Mesangial cell (primary cell): ENCODE results near the gene KIAA0319L. TPM values are rescaled to one million over a fixed set of nuclear protein-coding genes. Genes with fewer than 3 reads are reported as not detected.

Experiments
- total RNA-seq: library from RNA; depleted of rRNA; stranded (reverse); fragments of >200 nt; gene quantifications from 2 replicates; pipeline ENCODE4 v1.2.3, GENCODE V29; 2015

KIAA0319L gene
- total RNA-seq = 33.7 and 64.9 TPM in 2 replicates

DNA sequence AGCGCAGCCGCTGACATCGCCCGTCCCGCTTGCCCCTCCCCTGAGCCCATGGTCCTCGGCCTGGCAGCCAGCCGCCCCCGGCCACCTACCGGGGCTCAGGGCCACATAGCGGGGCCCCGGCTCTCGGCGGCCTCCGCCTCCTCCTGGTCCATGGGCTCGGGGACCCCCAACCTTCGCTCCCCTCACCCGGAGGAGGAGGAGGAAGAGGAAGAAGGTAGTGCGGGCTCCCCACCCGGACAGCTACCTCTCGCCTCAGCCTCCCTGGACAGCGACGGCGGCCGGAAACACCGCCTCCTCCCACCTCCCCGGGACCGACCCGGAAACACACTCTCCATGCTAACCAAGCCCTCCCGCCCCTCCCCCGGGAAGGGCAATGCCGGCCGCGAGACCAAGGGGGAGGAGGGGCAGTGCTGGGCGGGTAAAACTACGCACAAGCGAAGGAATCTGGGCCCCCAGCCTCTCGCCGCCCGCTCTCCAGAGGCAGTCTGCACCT is at the start of gene KIAA0319L:
TSS of gene KIAA0319L (minus strand) at position 286 of the 493 bp plus-strand sequence. CDS start 2,912 bp downstream, outside the sequence.

DNA sequence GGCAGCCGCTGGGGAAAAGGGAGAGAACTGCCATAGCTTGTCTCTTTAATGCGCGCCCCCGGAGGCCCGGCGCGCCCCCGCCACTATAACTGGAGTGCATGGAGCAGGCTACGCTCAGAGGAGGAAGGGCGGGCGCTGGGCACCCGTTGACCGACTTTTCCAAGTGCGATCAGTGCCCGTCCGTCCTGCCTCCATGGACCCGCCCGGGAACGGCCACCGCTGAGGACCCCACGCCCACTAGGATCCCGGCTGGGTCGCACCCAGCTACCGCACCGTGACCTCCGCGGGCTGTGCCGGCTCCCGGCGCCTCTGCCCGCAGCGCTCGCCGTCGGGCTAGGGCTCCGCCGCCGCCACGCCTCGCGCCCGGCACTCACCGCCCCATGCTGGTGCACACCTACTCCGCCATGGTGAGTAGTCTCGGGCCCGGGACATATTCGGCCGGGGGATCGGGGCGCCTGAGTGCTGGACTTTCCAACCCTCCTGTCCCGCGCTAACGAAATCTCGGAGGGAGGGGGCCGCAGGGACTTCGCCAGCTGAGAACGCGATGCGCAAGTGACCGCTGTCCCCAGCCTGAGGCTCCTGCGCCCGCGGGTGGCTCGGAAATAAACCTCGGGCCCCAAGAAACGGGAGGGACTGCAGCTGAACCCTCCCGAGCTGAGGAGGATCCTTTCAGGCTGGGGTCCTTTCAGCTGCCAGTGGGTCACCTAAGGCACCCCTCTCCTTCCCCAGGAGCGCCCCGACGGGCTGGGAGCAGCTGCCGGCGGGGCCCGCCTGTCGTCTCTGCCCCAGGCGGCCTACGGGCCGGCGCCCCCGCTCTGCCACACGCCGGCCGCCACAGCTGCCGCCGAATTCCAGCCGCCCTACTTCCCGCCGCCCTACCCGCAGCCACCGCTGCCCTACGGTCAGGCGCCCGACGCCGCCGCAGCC is 16.3 kb upstream of the KIAA0319L start, which contains the start of gene TFAP2E:
TSS of gene TFAP2E (plus strand) at position 117 of the 927 bp plus-strand sequence. CDS start at position 381, 264 bp downstream.

DNA sequence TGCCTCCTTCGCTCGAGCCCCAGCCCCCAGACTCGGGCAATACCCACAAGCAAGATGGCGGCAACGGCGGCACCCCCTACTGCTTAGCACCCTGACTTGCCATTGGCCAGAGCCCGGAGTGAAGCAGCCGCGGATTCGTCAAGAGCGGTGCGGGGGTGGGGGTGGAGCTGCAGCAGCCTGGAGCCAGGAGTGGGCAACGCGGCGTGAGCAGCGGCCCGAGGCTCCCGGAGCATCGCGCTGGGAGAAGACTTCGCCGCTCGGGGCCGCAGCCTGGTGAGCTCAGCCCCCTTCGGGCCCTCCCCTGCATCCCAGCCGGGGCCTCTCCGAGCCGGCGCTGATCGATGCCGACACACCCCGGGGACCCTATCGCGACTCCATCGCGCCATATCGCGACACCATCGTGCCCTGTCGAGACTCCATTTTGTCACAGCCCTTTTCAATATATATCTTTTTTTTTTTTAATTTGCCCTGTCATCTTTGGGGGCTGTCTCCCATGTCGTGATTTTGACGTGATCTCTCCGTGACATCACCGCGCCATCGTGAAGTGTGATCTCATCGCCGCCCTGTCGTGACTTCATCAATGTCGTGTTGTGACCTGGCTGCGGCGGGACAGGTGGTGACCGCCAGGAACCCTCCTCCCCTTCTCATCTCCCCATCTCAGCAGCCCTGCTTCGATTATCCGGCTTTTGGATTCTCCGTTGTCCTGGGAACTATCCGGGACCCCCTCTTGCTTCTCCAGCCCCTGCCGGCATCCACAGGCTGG is 589 bp upstream of the KIAA0319L start, which contains the start of gene NCDN:
TSS of gene NCDN (plus strand) at position 189 of the 763 bp plus-strand sequence. CDS start at position 581, 392 bp downstream.

Other genes starting within 250 kb of the KIAA0319L start
- 24.3 and 37.5 TPM in 2 replicates for gene NCDN, start 396 bp upstream of the KIAA0319L start, total RNA-seq
- gene TFAP2E, start 15.9 kb upstream of the KIAA0319L start, total RNA-seq = 0.33 and 1.3 TPM in 2 replicates
- gene PSMB2, start 84.1 kb upstream of the KIAA0319L start, total RNA-seq = 46.0 and 91.3 TPM in 2 replicates
- 9.6 and 10.4 TPM in 2 replicates for gene C1orf216, start 161.5 kb upstream of the KIAA0319L start, total RNA-seq
- 1.3 and 19.6 TPM in 2 replicates for gene CLSPN, start 212.6 kb upstream of the KIAA0319L start, total RNA-seq